GM21423 (cell line): ENCODE measurements around the gene GPR15LG.
"Not testable (repeated sequence)": the region's sequence is repeated elsewhere in the genome, so short reads cannot be mapped to it uniquely, and the experiment has no call there.

ENCODE experiments used
- ATAC-seq: cut with Tn5 transposase; IDR thresholded peaks from one replicate; pipeline ENCODE4 v1.9.1; 2021; ENCODE audit warnings: mild to moderate bottlenecking, moderate library complexity; ENCODE audit not compliant: unreplicated experiment

Gene GPR15LG

DNA sequence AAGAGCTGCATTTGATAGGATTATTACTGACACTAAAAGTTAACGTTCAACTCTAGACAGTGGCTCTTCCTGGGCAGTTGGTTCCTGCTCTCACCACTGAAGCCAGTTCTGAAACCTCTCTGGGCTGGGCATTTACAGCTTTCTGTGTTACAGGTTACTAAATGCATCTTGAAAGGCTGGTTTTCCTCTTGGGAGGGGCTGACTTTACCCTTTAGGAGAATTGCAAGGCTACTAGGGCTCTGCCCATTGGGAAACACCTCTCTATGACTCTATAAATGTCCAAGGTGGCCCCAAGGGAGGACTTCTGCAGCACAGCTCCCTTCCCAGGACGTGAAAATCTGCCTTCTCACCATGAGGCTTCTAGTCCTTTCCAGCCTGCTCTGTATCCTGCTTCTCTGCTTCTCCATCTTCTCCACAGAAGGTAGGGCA, at the start of gene GPR15LG:
GPR15LG (plus strand) TSS at position 301 of the 429 bp plus-strand sequence; CDS start at position 352, 51 bp downstream.
- peak; percentile 45 for ATAC-seq

DNA sequence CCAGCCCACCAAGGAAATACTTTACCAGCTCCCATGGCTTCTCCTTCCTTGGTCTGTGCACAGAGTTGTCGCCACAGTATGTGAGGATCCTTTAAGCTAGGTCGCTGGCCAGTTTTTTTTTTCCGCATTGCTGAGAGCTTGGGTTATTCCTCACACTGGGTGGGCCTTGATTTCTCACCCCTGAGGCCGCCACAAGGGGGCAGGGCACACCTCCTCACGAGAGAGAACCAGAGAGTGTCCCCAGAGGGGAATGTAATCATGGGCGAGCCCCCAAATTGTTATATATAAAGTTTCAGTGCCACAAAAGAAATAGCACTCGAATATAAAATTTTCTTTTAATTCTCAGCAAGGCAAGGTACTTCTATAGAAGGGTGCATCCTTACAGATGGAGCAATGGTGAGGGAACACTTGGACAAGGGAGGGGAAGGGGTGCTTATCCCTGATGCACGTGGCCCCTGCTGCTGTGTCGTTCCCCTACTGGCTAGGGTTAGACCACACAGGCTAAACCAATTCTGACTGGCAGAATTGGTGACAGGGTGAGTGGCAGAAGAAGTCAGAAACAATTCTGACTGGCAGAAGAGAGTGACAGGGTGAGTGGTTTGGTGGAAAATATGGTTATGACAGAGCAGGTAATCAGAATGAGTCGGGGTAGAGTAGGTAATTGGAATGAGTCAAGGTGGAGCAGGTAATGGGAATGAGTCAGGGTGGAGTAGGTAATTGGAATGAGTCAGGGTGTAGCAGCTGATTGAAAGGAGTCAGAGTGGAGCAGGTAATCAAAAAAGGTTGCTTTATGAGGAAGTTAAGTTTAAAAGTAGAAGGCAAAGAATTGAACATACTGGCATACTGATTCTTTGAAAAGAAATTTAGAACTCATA, 47.5 kb upstream of the GPR15LG start:
- ATAC-seq, result not testable (repeated sequence)

DNA sequence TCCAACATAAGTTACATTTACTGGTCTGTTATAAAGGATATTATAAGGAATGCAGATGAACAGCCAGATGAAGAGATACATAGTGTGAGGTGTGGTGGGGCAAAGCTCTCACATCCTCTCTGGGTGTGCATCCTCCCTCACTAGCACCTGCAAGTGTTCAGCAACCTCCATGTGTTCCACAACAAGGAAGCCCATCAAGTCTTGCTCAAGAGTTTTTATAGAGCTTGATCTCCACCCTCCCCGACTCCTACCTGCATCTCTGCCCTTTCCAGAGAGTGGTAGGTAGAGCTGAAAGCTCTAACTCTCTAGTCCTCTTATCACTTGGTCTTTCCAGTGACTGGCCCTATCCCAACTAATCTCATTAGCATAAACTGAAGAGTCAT, 46.8 kb upstream of the GPR15LG start:
- no peak for ATAC-seq

DNA sequence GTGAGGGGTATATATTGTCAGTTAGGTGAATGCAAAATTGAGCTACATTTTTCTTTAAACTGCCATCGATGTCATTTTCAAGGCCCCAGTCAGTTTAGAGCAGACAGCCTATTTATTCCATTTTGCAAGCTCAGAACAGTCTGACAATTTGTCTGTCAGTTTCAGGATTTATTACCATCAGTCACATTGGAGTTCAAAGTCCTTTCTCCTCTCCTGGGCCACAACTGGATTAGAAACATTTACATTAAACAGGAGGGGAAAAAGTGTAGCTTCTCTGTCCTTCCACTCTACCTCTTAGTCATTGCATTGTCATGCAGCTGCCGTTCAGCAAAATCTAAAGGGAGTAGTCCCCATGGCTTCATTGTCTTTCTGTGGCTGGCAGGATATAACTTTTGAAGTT, 37.8 kb upstream of the GPR15LG start:
- no peak for ATAC-seq

DNA sequence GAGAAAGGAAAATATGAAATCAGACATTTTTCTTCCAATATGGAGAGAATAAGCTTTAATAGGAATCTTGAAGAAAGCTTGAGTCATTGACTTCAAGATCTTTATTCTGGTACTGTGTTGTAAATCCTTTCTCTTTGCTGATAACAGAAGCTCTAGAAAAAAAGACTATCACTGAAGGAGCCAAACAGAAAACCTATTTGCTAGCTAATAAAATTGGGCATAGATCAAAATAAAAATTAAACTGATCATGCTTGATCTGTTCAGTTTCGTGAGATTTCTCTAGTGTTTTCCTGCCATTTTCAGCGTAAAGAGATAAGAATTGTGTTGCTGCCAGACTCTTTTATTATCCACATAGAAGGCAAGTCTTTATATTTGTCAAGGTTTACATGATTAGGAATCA, 35.8 kb upstream of the GPR15LG start:
- ATAC-seq, result no peak

DNA sequence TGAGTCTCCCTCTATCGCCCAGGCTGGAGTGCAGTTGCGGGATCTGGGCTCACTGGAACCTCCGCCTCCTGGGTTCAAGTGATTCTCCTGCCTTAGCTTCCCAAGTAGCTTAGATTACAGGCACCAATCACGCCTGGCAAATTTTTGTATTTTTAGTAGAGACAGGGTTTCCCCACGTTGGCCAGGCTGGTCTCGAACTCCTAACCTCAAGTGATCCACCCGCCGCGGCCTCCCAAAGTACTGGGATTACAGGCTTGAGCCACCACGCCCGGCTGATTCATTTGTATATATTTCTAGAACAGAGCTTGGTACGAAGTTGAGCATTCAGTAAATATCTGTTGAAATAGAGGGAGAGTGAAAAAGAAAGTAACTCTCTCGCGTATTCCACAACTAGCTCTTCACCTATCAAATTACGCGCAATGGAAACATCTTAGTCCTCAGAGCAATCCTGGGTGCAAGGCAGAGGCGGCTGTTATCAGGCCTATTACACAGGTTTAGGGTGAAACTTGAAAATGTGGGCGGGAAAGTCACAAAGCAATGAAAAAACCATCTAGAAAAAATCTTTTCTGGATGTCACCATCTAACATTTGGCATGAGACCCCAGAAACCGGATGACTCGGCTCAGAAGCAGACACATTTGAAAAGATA, 35.0 kb upstream of the GPR15LG start:
- no peak for ATAC-seq

DNA sequence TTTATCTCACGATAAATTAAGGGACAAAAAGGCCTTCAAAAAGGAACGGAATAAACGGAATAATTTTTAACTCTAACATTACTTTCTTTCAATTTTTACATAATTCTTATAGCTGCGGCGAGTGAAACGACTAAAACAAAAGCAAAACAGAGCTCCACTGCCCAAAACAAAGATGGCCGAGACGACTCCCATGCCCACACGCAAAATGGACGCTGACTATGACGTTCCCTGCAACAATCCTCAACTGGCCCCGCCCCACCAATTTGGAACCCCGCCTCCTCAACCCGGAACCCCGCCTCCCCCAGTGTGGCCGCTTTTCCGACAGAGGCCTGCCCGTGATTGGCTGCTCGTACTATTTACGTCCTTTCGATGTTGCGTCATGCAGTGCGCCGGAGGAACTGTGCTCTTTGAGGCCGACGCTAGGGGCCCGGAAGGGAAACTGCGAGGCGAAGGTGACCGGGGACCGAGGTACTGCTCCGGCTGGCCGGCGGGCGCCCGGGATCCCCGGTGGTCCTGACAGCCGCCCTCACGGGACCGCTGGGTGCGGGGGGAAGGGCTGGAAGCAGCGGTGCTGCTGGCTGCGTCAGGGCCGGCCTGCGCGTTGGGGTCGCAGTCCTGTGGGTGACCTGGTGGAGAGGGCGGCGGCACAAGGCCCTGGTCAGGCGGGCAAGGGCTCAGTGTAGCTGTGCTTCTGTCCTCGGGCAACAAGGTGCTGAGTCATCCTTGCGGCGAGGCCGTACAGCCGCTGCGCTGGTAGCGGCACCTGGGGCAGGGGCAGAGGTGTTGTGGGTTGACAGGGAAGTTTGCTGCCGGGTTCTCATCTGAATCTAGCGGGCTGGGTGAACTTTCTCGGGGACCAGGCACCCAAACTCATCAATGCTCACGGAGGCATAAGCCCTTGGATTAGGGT, 34.2 kb upstream of the GPR15LG start, which contains the start of gene GHITM:
GHITM (plus strand) TSS at position 384 of the 910 bp plus-strand sequence. CDS start 1,992 bp downstream, outside the sequence.
- ATAC-seq, result peak; percentile 99

DNA sequence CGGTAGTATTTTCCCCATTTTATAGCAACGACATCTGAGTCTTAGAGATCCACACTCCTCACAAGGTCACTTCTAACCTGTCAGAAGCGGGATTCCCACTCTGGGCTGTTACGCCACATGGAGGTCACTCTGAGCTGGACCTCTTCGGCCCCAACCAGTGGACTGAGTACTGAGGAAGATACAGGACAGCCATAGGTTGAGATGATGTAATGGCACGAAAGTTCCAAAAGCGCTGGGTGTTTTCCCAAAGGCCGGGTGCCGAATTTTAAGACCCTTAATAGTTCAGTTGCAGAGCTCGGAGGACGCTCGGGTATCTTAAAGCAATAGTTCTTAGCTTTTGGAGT, 33.6 kb upstream of the GPR15LG start:
- peak; percentile 0 for ATAC-seq

DNA sequence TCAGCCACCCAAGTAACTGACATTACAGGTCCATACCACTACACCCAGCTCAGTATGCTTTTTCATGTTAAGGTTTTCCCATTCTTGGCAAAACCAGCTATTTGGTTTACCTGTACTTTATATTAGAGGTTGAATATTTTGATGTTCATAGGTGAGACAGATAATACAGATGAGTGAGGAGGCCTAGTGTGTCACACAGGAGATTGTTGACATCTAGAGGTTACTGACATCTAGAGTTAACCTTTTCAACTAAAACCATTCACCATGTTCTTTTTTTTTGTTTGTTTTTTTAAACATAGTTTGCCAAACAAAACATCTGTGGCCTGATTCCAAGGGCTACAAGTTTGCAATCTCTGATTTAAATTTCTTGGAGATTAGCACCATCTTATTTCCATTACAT, 26.3 kb upstream of the GPR15LG start:
- ATAC-seq, result no peak

DNA sequence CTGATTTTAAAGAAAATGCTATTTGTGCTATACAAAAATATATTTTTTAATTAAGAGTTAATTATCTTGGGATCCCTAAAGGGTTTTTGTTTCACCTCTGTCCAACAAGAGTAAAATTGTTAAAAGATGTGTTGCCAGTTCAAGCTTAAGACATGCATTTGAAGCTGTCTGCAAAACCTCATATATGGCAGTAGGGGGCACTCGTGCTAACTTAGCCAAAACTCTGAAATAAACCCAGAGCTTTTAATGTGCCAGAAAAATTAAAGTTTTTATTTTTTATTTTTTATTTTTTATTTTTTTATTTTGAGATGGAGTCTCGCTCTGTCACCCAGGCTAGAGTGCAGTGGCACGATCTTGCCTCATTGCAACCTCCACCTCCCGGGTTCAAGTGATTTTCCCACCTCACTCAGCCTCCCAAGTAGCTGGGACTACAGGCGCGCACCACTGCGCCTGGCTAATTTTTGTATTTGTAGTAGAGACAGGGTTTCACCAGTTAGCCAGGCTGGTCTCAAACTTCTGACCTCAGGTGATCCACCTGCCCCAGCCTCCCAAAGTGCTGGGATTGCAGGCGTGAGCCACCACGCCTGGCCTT, 25.5 kb upstream of the GPR15LG start:
- ATAC-seq, result peak; percentile 63

DNA sequence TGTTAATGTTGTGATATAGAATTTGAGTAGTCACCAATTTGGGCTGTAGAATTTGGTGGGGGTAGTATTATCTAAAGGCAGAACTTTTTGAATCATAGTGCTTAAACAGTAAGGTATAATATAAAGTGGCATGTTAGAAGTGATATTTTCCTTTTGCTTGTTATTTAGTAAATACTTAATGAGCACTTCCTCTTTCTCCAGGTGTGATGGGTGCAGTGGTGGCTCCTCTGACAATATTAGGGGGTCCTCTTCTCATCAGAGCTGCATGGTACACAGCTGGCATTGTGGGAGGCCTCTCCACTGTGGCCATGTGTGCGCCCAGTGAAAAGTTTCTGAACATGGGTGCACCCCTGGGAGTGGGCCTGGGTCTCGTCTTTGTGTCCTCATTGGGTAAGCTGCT, 23.7 kb upstream of the GPR15LG start:
- no peak for ATAC-seq

DNA sequence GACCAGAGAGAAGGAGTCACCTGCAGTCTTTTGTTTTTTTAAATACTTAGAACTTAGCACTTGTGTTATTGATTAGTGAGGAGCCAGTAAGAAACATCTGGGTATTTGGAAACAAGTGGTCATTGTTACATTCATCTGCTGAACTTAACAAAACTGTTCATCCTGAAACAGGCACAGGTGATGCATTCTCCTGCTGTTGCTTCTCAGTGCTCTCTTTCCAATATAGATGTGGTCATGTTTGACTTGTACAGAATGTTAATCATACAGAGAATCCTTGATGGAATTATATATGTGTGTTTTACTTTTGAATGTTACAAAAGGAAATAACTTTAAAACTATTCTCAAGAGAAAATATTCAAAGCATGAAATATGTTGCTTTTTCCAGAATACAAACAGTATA, 20.8 kb upstream of the GPR15LG start:
- ATAC-seq, result no peak

DNA sequence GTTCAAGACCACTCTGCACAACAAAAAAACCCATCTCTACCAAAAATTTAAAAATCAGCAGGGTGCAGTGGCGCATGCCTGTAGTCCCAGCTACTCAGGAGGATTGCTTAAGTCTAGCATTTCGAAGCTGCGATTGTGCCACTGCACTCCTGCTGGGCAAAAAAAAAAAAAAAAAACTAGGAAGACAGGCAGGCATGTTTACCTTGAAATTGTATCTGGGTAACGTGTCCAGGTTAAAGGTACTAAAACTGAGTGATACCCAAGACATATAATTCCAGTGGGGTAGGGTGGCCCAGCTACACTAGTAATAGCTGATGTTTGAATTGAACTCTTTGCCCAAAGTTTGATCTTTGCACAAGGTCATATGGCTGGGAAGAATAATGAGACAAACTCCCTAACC, 18.1 kb upstream of the GPR15LG start:
- no peak for ATAC-seq

DNA sequence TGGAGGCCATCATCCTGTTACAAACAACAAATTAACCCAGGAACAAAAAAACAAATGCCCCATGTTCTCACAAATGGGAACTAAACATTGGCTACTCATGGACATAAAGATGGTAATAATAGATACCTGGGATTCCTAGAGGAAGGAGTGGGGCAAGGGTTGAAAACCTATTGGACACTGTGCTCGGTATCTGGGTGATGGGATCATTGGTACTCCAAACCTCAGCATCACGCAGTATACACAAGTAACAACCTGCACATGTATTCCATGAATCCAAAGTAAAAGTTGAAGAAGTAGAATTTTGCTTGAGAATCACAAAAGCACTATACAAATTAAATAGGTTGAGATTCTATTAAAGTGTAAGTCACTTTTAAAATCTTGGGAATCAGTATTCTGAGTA, 17.6 kb upstream of the GPR15LG start:
- ATAC-seq, result no peak

DNA sequence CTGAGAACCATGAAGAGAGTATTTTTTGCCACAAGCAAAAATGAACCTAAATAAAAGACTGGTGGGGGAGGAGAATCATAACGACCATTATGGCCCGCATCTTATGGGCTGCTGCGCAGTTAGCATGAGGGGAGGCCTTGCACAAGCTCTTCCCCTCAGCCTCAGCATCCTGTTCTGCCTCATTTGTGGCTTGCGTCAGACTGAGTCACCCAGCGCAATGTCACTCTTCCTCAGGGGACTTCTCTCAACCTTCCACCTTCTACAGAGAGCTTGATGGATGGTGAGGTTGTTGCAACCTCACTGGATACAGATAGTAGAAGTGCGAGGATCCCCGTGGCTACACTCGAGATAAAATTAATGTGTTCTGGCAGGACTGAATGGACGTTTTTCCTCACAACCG, 16.8 kb upstream of the GPR15LG start:
- ATAC-seq, result no peak

DNA sequence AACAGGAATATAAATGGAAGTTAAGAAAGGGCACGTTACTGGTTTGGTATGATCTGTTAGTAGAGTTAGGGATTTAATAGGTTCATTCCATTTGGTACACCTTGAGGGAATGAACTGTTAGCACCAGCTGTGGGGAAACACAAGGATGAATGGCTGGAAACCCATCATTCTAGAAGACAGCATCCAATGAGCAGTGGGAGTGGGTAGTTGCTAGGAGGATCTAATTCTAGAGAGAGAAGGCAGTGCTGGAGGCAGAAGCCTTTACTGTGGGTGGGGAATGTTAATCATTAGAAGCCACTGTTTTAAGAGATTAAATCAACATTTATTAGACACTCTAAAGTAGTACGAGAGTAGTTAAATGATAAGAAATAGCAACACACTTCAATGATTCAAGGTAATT, 15.5 kb upstream of the GPR15LG start:
- ATAC-seq, result no peak

DNA sequence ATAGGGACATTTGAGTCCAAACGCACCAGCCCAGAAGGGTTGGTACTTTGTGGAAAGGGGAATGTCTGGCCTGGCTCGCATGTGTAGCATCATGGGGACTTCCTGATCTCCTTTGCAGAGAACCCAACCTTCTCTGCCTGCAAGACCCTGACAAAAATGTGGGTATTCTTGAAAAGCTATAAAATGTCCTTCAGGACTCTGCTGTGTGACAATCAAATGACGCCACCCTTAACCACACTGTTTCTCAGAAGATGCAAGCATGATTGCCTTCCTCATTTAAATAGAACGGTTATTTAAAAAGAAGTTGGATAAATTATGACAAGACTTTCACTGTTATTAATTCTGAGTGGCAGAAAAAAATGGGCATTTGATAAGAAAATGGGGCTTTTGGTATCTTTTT, 15.1 kb upstream of the GPR15LG start:
- ATAC-seq, result no peak

DNA sequence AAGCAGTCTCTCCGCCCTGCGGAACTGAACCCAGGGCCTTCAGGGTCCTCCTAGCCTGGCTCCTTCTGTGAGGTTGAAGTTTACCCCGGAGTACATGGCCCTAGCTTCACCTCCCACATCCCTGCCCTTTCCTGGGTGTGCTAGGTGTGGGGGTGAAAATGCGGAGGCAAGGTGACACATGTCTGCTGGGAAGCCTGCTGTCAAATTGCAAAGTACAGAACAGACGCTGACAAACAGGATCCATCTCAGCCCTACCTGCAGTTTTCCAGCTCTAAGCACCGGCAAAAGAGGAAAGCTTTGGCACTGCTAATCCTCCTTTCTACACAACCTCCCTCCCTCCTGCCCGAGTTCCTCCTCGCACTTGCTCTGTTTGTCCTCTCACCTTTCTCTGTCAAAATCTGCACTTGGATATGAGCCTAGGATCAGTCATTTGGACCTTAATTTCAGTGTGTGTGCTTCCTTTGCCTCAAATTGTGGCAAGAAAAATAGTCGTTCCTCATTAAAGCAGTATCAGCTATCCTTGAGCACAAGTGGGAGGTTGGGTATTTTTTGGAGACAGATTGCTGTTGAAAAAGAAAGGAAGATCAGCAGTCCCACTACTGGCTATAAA, 14.4 kb upstream of the GPR15LG start:
- ATAC-seq, result no peak

DNA sequence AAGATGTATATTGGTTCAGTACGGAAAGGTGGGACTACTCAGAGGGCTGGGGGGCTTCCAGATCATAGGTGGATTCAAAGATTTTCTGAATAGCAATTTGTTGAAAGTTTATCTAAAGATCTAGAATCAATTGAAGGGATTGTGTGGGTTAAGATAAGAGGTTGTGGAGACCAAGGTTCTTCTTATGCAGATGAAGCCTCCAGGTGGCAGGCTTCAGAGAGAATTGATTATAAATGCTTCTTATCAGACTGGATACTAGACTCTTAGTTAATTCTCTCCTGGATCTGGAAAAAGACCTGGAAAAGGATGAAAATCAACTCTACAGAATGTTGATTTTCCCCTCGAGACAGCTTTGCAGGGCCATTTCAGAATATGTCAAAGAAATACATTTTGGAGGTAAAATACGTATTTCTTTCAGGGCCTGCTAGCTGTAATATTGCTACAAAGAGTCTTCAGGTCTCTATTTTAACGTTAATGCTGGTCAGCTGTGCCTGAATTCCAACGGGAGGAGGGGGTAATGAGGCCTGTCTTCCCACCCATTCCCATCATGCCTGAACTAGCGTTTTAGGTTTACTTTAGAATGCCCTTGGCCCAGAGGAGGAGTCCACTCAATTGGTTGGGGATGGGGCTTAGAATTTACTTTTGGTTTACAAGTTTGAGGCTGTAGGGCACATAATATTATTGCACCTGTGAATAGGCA, 12.8 kb upstream of the GPR15LG start:
- ATAC-seq, result no peak

DNA sequence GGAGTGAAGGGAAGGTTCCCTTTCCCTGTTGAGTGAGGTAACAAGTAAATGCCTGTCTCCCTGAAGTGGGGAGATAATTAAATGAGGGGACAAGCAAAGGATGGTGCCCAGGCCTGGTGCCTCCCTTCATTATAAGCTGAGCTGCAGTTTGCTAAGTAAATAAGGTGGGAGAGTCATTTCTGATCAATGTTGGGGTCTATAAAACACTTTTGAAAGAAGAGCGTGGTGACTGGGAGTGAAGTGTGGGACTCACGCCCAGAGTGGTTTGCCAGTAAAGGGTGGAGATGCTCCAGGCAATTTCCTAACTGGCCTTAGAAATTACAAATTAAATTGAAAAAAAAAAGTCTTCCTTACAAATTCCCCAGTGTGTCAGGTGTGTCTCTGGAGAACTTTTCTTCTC, 9.6 kb upstream of the GPR15LG start:
- no peak for ATAC-seq
